Vagina (tissue), 2 donors: ENCODE data around the gene TMEM212.

Source experiments
- POLR2A ChIP-seq, 2 donors: fragments of 450-650 bp; IDR thresholded peaks; one replicate each; pipeline ENCODE4 v1.6.1; 2017; ENCODE audit warnings: antibody characterized with exemption in 2 of 2, mild to moderate bottlenecking in 2 of 2, moderate library complexity in 2 of 2
- TF ChIP-seq, protein P1 (sequence below), 3 experiments: fragments of 450-650 bp in 2 of 3; fragments of 200-600 bp in 1 of 3; sonication (generic) in 1 of 3; IDR thresholded peaks; one replicate each; pipeline ENCODE4 v1.5.1; 2017 to 2019; ENCODE audit warnings: antibody characterized with exemption in 3 of 3, mild to moderate bottlenecking in 2 of 3, moderate library complexity in 2 of 3

DNA sequence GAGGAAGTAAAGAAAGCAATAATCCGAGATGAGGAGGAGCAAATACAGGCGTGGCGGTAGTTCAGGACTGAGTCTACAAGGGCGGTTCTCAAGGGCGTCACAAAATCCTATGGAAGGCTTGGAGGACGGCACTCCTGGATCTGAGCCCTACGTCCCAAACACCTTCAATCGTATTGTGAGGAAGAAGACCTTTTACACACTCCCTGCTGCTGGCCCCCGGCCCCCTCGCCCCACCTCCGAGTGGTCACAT lies 33.6 kb upstream of the TMEM212 start:
- TF ChIP-seq, protein P1, sequence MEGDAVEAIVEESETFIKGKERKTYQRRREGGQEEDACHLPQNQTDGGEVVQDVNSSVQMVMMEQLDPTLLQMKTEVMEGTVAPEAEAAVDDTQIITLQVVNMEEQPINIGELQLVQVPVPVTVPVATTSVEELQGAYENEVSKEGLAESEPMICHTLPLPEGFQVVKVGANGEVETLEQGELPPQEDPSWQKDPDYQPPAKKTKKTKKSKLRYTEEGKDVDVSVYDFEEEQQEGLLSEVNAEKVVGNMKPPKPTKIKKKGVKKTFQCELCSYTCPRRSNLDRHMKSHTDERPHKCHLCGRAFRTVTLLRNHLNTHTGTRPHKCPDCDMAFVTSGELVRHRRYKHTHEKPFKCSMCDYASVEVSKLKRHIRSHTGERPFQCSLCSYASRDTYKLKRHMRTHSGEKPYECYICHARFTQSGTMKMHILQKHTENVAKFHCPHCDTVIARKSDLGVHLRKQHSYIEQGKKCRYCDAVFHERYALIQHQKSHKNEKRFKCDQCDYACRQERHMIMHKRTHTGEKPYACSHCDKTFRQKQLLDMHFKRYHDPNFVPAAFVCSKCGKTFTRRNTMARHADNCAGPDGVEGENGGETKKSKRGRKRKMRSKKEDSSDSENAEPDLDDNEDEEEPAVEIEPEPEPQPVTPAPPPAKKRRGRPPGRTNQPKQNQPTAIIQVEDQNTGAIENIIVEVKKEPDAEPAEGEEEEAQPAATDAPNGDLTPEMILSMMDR (IDR thresholded peaks at IDR 0.05), result no peak
- TF ChIP-seq POLR2A (IDR thresholded peaks at IDR 0.05), result no peak
